Hematopoietic multipotent progenitor cell treated with erythropoietin and hydrocortisone succinate and interleukin-3 and kit ligand, for 4 days (in vitro differentiated cells): ENCODE results near the gene ZNF850.
"Not testable (repeated sequence)": the region's sequence is repeated elsewhere in the genome, so short reads cannot be mapped to it uniquely, and the experiment has no call there.

ENCODE experiments used
- DNase-seq: peaks from one replicate; pipeline ENCODE4 v3.0.0-alpha.2; 2015

Gene ZNF850

DNA sequence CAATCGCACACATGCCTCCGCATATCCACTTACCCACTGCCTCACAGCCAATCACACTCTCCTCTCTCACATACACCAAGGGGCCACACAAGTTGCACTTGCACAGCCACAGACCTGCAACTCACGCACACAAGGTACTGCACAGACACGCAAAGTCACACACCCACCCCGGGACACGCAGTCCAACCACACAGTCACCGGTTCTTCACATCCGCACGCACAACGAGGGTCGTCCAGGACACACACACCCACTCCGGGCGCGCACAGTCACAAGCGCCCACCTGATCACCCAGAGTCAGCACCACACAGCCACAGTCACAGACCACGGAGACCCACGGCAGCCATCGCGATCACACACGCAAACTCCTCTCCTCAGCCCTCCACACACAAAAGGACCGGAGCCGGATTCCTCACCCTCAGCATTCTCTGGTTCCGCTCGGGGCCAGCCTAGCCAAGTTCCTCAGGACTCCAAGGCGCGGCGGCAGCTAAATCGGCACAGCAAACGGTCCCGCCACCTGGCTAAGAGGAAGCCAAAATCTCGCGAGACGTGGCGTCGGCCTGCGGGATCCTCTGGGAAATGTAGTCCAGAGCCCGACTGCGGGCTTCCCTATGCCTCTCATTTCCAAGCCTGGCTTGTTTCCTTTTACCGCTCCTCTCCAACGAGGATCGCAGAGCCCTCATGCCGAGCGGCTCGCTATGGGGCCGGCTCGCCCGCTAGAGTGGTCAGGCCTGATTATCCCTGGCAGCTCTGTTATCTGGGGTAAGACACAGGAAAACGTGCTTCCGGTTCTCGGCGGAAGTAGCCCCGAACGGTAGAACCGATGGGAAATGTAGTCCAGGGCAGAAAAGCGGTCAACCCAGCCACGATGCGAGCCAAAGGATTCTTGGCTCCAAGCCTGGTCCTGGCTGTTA, at the start of gene ZNF850:
Gene ZNF850, minus strand, starts transcription at position 497 of the 912 bp plus-strand sequence. CDS start 10,201 bp downstream, outside the sequence.
- peak; percentile 97 for DNase-seq

DNA sequence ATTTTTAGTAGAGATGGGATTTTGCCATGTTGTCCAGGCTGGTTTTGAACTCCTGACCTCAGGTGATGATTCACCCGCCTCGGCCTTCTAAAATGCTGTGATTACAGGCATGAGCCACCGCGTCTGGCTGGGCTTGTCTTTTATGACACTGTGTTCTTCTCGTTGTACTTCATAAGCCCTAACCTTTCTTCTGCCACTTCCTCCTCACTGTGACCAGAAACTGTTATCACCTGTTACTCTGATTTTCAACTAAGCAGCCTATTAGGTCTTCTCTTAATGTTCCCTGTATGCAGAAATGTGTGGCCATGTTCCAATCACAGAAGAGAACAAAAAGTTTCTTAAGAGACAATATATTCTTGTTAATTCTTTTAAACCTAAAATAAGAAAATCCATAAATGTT, 49.2 kb upstream of the ZNF850 start:
- DNase-seq: no peak

DNA sequence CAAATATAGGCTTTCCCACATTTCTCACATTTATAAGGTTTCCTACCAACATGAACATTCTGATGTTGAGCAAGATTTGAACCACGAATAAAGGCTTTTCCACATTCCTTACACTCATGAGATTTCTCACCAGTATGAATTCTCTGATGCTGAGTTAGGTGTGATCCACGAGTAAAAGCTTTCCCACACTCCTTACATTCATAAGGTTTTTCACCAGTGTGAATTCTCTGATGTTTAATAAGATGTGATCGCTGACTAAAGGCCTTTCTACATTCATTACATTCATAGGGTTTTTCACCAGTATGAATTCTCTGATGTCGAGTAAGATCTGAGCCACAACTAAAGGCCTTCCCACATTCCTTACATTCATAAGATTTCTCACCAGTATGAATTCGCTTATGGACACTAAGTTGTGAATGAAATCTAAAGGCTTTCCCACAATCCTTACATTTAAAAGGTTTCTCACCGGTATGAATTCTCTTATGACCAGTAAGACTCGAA, 46.6 kb upstream of the ZNF850 start:
- peak; percentile 11 for DNase-seq

GRCh38 chr19:36807029-36807428, 34.4 kb upstream of the ZNF850 start:
- no peak for DNase-seq

DNA sequence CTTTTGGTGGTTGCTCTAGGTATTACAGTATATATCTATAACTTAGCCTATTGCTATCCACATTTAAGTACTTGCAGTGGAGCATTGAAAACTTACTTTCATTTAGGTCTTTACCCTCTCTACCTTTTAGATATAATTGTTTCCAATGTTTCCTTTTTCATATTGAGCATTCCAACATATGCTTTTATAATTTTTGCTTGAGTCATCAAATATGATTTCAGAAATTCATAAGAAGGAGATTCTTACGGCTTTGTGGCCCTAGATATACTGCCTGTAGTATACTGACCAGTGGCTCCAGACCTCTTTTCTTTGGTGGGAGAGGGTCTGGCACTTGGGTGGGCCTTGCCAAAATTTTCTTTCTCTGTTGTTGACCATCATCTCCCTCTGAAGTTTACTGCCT, 32.8 kb upstream of the ZNF850 start:
- DNase-seq: no peak

DNA sequence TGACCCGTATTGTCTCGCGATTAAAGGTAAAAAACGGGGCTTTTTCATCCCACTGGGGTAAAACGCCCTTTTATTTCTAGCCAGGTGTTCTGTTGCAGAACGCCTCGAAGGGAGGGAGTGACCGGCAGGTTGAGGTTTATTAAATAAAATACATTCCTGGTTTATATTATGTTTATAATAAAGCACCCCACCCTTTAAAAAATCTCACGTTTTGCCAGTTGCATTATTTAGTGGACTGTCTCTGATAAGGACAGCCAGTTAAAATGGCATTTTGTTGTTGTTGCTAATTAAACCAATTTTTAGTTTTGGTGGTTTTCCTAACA, 25.1 kb upstream of the ZNF850 start:
- no peak for DNase-seq

GRCh38 chr19:36796714-36796992, 24.0 kb upstream of the ZNF850 start:
- DNase-seq: no peak

- peak; percentile 51 for DNase-seq
Observed at GRCh38 chr19:36791420-36792141, 19.0 kb upstream of the ZNF850 start.

- no peak for DNase-seq
Observed at GRCh38 chr19:36775768-36776167, 3.2 kb upstream of the ZNF850 start.

DNA sequence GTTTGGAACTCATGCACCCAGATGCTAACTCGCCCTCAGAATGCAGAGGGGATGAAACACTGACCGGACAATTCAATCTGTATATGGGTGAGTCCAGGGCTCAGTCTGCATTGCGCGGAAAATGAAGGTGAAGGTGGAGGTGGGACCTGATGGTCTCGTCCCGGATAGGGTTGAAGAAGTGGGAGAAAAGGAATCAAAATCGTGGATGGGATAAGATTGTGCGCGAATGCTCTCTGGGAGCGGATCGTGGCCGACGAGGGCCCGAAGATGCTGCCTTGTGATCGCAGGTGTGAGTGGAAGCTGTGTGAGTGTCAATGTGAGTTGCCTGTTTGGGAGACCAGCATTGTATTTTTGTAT, 594 bp upstream of the ZNF850 start:
- DNase-seq: no peak

DNA sequence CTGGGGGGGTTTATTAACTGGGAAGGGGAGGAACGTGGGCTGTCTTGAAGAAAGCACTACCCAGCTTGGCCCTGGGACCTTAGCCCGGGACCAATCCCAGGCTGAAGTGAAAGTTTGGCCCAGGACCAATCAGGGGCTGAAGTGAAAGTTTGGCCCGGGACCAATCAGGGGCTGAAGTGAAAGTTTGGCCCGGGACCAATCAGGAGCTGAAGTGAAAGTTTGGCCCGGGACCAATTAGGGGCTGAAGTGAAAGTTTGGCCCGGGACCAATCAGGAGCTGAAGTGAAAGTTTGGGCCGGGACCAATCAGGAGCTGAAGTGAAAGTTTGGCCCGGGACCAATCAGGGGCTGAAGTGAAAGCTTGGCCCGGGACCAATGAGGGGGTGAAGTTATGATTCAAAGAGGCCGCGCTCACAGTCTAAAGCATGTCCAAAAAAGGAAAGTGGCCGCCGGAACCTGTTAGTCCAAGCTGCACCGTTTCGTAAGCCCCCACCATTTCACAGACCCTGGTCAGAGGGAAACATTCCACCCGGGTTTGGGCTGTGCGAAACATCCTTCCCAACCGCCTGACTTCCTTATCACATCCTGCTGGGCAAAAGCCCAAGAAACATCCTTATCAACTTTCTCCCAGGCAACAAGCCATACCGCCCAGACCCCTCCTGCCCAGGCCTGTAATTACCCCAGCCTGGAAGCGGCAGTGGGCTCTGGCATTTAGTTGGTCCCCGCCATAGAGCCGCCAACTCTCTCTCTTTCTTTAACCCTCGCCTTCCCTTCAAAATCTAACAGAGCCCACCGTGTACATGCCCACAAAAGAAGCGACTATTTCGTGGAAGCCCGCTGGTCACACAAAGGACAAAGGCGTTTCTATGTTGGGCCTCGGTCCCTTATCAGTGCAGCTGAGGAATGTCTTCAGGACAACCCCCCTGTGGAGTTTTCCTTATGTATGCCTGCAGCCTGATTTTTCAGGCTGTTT, 1.1 kb downstream of the ZNF850 start:
- peak; percentile 94 for DNase-seq

- DNase-seq: no peak
Observed at GRCh38 chr19:36750066-36750691, 22.4 kb downstream of the ZNF850 start.

GRCh38 chr19:36749613-36750012, 23.0 kb downstream of the ZNF850 start:
- not testable (repeated sequence) for DNase-seq

- DNase-seq: no peak
Observed at GRCh38 chr19:36748431-36749275, 24.0 kb downstream of the ZNF850 start.

DNA sequence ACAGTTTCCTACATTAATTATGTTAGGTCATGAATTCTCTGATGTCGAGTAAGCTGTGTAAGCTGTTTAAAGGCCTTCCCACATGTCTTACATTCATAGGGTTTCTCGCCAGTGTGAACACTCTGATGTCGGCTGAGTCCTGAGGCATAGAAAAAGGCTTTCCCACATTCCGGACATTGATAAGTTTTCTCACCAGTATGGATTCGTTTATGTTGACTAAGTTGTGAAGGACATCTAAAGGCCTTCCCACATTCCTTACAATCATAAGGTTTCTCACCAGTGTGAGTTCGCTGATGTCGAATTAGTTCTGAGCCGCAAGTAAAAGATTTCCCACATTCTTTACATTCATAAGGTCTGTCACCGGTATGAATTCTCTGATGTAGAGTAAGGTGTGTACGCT, 24.9 kb downstream of the ZNF850 start:
- no peak for DNase-seq

DNA sequence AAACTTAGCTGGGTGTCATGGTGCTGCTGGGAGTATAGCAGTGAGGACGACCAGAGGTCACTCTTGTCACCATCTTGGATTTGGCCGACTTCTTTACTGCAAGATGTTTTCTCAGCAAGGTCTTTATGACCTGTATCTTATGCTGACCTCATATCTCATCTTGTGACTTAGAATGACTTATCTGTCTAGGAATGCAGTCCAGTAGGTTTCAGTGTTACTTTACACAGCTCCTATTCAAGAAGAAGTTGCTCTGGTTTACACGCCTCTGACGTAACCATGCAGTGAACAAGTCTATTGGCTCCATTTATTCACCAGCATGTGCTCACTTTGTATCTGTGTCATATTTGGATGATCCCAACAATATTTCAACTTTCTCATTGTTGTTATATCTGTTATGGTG, 26.7 kb downstream of the ZNF850 start:
- DNase-seq: no peak

DNA sequence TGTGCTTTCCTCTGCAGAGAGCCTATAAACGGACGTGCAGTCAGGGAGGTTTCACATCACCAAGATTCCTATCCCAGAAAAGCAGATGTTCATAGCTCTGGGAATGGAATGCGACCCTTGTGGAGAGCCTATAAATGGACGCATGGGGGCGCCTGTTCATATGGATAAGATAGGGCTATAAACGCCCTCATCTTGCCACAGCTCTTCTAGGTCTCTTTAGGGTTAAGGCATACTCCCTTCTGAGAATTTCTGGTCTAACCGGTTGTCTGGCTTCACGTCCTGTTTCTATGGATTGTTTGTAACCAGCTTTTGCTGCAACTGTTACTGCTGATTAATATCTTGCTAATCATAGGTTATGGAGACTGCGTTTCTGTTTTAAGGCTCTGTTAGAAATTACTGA, 36.4 kb downstream of the ZNF850 start:
- not testable (repeated sequence) for DNase-seq

DNA sequence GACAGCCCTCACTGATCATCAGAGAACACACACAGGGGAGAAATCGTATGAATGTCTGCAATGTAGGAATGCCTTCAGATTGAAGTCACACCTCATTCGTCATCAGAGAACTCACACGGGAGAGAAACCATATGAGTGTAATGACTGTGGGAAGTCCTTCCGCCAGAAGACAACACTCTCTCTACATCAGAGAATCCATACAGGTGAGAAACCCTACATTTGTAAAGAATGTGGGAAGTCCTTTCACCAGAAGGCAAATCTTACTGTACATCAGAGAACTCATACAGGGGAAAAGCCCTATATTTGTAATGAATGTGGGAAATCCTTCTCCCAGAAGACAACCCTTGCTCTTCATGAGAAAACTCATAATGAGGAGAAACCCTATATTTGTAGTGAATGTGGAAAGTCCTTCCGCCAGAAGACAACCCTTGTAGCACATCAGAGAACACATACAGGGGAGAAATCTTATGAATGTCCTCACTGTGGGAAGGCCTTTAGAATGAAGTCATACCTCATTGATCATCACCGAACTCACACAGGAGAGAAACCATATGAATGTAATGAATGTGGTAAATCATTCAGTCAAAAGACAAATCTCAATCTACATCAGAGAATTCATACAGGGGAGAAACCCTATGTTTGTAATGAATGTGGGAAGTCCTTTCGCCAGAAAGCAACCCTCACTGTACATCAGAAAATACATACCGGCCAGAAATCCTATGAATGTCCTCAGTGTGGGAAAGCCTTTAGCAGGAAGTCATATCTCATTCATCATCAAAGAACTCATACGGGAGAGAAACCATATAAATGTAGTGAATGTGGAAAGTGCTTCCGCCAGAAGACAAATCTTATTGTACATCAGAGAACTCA, 52.7 kb downstream of the ZNF850 start:
- DNase-seq: peak; percentile 13

DNA sequence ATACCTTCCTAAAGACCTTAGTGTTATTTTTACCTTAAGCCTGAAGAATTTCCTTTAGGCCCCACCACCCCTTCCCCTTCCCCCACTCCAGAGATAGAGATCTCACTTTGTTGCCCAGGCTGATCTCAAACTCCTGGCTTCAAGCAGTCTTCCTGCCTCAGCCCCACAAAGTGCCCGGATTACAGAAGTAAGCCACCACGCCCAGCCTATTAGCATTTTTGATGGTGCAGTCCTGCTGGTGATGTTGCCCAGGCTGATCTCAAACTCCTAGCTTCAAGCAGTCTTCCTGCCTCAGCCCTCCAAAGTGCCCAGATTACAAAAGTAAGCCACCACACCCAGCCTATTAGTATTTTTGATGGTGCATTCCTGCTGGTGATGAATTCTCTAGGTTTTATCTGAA, 63.2 kb downstream of the ZNF850 start:
- no peak for DNase-seq

DNA sequence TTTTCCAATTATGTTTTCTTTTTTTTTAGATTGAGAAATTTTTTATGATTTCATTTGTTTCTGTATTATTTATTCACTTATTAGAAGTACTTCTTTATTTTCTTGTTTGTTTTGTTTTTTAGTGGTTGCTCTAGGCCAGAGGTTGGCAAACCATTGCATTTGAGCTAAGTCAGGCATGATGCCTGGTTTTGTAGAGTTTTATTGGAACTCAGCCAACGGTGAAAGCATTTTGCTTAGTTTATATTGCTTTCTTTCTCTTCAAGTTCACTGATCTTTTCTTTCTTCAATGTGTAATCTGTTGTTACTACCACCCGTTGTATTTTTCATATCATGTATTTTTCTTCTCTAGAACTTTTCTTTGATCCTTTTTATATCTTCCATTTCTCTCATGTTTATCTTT, 65.5 kb downstream of the ZNF850 start:
- DNase-seq: no peak

DNA sequence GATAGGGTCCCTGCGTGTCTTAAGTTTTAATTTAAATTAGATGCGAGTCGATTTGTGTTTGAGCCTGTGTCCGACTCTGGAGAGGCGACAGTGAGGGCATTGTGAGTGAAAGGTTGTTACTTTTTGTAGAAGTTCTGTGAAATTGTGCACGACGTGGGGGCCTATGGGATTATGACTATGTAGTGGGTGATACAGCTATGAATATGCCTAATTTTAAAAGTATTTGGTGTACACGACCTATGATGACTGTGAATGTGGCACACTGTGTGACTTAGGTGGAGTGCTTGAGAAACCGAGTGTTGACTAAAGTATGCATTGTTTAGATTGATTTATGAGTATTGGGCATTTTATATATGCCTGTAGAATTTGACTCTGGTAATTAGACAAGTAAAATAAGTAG, 84.5 kb downstream of the ZNF850 start:
- no peak for DNase-seq
